ENCODE measurements around the gene UST. TPM values are rescaled to one million over a fixed set of nuclear protein-coding genes. Genes with fewer than 3 reads are reported as not detected.

UST gene
- total RNA-seq, 6 experiments from 2014 or later: 0.44 to 1.9 (median 0.91) TPM

DNA sequence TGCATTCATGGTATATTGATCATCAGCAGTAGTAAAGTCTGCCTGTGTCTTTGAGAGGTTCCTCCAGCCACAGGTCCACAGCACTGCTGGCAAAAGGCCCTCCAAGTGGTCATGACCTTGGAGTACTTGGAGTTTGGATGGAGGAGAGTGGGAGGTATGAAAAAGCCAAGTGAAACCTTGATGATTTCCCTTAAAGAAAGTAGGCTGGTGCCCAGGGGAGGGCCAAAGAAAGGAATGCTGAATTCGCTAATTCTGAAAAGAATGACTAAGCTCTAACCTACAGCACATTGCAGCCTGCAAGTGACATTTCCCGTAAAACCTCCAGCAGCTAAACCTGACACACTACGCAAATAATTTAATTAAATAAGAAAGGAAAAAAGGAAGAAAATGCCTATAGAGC is 347.3 kb downstream of the UST start:
- DNase-seq: no peak
- Histone ChIP-seq H3K27me3 (no peaks in the 10 kb centered on the region), H3K27ac (no peak overlapping the region), H3K36me3 (no peaks in the 10 kb centered on the region), H3K9me3 (peaks cover 0 to 14% (median 0%) of the 10 kb centered on the region in 4 donors), H3K4me1 (no peaks in the 10 kb centered on the region), H3K4me3 (no peak overlapping the region)
- intact Hi-C loops (cut with DNase I): loop anchor here in 1 of 2 donors (5.0 kb wide), 1 partner anchor 333 kb away; no protein-coding TSS in a partner anchor
- TF ChIP-seq CTCF (IDR thresholded peaks at IDR 0.05) (no peak), POLR2A (IDR thresholded peaks at IDR 0.05) (no peak)
- 94% methylated on average over 3 of the region's 3 CpGs for WGBS (ENCODE audit: insufficient coverage, low coverage, low lambda C conversion rate, missing lambda C conversion rate)
- ATAC-seq: peak in 2 of 4 donors; percentile 29 to 36

- peak in 2 of 4 donors; percentile 17 to 42 for ATAC-seq
- intact Hi-C loops (cut with DNase I): loop anchor here in 1 of 2 donors (5.0 kb wide), 1 partner anchor 332 kb away; no protein-coding TSS in a partner anchor
Measured at GRCh38 chr6:149094934-149095351, 348.1 kb downstream of the UST start.

GRCh38 chr6:149095842-149096241 is 349.0 kb downstream of the UST start:
- ATAC-seq (no peak), DNase-seq (no peak)
- intact Hi-C loops (cut with DNase I): no loop called here
- 56% methylated on average over 1 of the region's 1 CpG for WGBS (ENCODE audit: insufficient coverage, low coverage, low lambda C conversion rate, missing lambda C conversion rate)
- peaks cover 0 to 14% (median 0%) of the 10 kb centered on the region in 4 donors for H3K9me3 ChIP-seq
- no peak overlapping the region for H3K27ac ChIP-seq
- no peaks in the 10 kb centered on the region for H3K4me1 ChIP-seq
- H3K27me3 ChIP-seq: no peaks in the 10 kb centered on the region
- no peaks in the 10 kb centered on the region for H3K36me3 ChIP-seq
- H3K4me3 ChIP-seq: no peak overlapping the region
- no peak for TF ChIP-seq CTCF (IDR thresholded peaks at IDR 0.05)
- no peak for TF ChIP-seq POLR2A (IDR thresholded peaks at IDR 0.05)

More at GRCh38 chr6:149094934-149095351, 348.1 kb downstream of the UST start:
- H3K9me3 ChIP-seq: peaks cover 0 to 14% (median 0%) of the 10 kb centered on the region in 4 donors
- no peaks in the 10 kb centered on the region for H3K36me3 ChIP-seq
- WGBS (ENCODE audit: insufficient coverage, low coverage, low lambda C conversion rate, missing lambda C conversion rate): 26% methylated on average over 2 of the region's 2 CpGs
- TF ChIP-seq CTCF (IDR thresholded peaks at IDR 0.05) (no peak), POLR2A (IDR thresholded peaks at IDR 0.05) (no peak)
- no peaks in the 10 kb centered on the region for H3K27me3 ChIP-seq
- H3K4me3 ChIP-seq: no peak overlapping the region
- no peak overlapping the region for H3K27ac ChIP-seq
- no peak for DNase-seq
- no peaks in the 10 kb centered on the region for H3K4me1 ChIP-seq

GRCh38 chr6:149097794-149098193 is 351.0 kb downstream of the UST start:
- Histone ChIP-seq H3K4me1 (no peaks in the 10 kb centered on the region), H3K27ac (no peak overlapping the region), H3K27me3 (no peaks in the 10 kb centered on the region), H3K9me3 (peaks cover 0 to 14% (median 0%) of the 10 kb centered on the region in 4 donors), H3K36me3 (no peaks in the 10 kb centered on the region), H3K4me3 (no peak overlapping the region)
- ATAC-seq: no peak
- intact Hi-C loops (cut with DNase I): no loop called here
- no peak for DNase-seq
- no peak for TF ChIP-seq CTCF (IDR thresholded peaks at IDR 0.05)
- 74% methylated on average over 2 of the region's 2 CpGs for WGBS (ENCODE audit: insufficient coverage, low coverage, low lambda C conversion rate, missing lambda C conversion rate)

All from right lobe of liver (tissue), 6 donors.